Measurements from ENCODE around the gene ABCA7. TPM values are rescaled to one million over a fixed set of nuclear protein-coding genes. Genes with fewer than 3 reads are reported as not detected.
A peak's percentile ranks its signal among the peaks of the same experiment; 100 is the strongest.

ABCA7 gene
- total RNA-seq, 2 experiments from 2014 or later = 114 to 118 TPM

GRCh38 chr19:1035998-1036621, 3.8 kb upstream of the ABCA7 start:
- Mint-ChIP-seq H3K9me3 (no peaks in the 10 kb centered on the region), H3K4me1 (ENCODE audit: low read depth) (peaks cover 63% of the 10 kb centered on the region), H3K27me3 (no peaks in the 10 kb centered on the region), H3K36me3 (ENCODE audit: low read depth) (peaks cover 77% of the 10 kb centered on the region), H3K4me3 (peak overlapping the region; percentile 50), H3K27ac (peak overlapping the region; percentile 92)
- ChIA-PET POLR2A (interaction anchor here (0.8 to 9.0 kb wide), 7 partner anchors 8 to 233 kb away, joined by 3 to 203 read pairs (median 90); partner anchors contain the start of genes ARHGAP45, CIRBP, CNN2 and RNU6-2), CTCF (interaction anchor here (1.0 kb wide), 1 partner anchor 15 kb away, joined by 5 read pairs; the partner anchor contains the start of gene RNU6-2)
- Histone ChIP-seq H3K27me3 (ENCODE audit: control insufficient read depth in 1 of 2, insufficient read depth in 2 of 2, low read length in 2 of 2) (no peaks in the 10 kb centered on the region), H3K4me3 (ENCODE audit: low read length) (no peak overlapping the region), H3K9me3 (ENCODE audit: control insufficient read depth in 1 of 2, insufficient read depth in 1 of 2, low read length in 2 of 2) (no peaks in the 10 kb centered on the region), H3K4me1 (ENCODE audit: insufficient read depth, low read length) (peaks cover 82% of the 10 kb centered on the region), H3K36me3 (ENCODE audit: insufficient read depth, low read length) (peaks cover 48% of the 10 kb centered on the region), H3K27ac (ENCODE audit: low read depth in 1 of 2, low read length in 2 of 2) (peak overlapping the region in 1 of 2 donors; percentile 21)
- TF ChIP-seq, protein P1, sequence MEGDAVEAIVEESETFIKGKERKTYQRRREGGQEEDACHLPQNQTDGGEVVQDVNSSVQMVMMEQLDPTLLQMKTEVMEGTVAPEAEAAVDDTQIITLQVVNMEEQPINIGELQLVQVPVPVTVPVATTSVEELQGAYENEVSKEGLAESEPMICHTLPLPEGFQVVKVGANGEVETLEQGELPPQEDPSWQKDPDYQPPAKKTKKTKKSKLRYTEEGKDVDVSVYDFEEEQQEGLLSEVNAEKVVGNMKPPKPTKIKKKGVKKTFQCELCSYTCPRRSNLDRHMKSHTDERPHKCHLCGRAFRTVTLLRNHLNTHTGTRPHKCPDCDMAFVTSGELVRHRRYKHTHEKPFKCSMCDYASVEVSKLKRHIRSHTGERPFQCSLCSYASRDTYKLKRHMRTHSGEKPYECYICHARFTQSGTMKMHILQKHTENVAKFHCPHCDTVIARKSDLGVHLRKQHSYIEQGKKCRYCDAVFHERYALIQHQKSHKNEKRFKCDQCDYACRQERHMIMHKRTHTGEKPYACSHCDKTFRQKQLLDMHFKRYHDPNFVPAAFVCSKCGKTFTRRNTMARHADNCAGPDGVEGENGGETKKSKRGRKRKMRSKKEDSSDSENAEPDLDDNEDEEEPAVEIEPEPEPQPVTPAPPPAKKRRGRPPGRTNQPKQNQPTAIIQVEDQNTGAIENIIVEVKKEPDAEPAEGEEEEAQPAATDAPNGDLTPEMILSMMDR (IDR thresholded peaks at IDR 0.05) = no peak
- intact Hi-C loops (cut with DNase I, micrococcal nuclease) = no loop called here
- ATAC-seq (ENCODE audit: poor library complexity) = no peak
- peak in 4 of 14 experiments; percentile 33 to 70 (median 42) for DNase-seq

DNA sequence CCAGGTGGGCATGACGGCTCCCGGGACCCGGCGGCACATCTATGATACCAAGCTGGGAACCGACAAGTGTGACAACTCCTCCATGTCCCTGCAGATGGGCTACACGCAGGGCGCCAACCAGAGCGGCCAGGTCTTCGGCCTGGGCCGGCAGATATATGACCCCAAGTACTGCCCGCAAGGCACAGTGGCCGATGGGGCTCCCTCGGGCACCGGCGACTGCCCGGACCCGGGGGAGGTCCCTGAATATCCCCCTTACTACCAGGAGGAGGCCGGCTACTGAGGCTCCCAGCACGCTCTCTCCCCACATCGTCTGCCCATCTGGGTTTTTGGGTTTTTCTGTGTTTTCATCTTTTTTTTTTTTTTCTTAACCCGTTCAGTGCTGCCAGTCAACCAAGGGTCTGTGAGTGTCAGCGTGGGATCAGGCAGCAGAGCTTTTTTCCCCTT, 2.3 kb upstream of the ABCA7 start:
- Mint-ChIP-seq H3K27ac (peak overlapping the region; percentile 92), H3K4me1 (ENCODE audit: low read depth) (peaks cover 59% of the 10 kb centered on the region), H3K9me3 (no peaks in the 10 kb centered on the region), H3K4me3 (peak overlapping the region; percentile 100), H3K36me3 (ENCODE audit: low read depth) (peaks cover 72% of the 10 kb centered on the region), H3K27me3 (no peaks in the 10 kb centered on the region)
- no peaks in the 10 kb centered on the region for H3K9me3 ChIP-seq (ENCODE audit: control insufficient read depth in 1 of 2, insufficient read depth in 1 of 2, low read length in 2 of 2)
- intact Hi-C loops (cut with DNase I, micrococcal nuclease) = loop anchor here in 1 of 2 experiments (2.0 kb wide), 1 partner anchor 31 kb away; no protein-coding TSS in a partner anchor
- H3K27me3 ChIP-seq (ENCODE audit: control insufficient read depth in 1 of 2, insufficient read depth in 2 of 2, low read length in 2 of 2) = no peaks in the 10 kb centered on the region
- H3K4me3 ChIP-seq (ENCODE audit: low read length) = peak overlapping the region; percentile 22
- H3K4me1 ChIP-seq (ENCODE audit: insufficient read depth, low read length) = peaks cover 82% of the 10 kb centered on the region
- TF ChIP-seq, protein P1 (IDR thresholded peaks at IDR 0.05) = no peak
- ChIA-PET POLR2A (interaction anchor here (0.7 to 9.0 kb wide), 9 partner anchors 9 to 237 kb away, joined by 3 to 203 read pairs (median 48); partner anchors contain the start of genes ARHGAP45, CIRBP, CNN2 and FAM174C), CTCF (interaction anchor here (1.0 to 3.6 kb wide), 4 partner anchors 9 to 27 kb away, joined by 3 to 20 read pairs (median 4); partner anchors contain the start of genes RNU6-2 and TMEM259)
- peak overlapping the region; percentile 59 to 60 for H3K27ac ChIP-seq (ENCODE audit: low read depth in 1 of 2, low read length in 2 of 2)
- DNase-seq = peak in 1 of 14 experiments; percentile 8
- H3K36me3 ChIP-seq (ENCODE audit: insufficient read depth, low read length) = peaks cover 49% of the 10 kb centered on the region
- ATAC-seq (ENCODE audit: poor library complexity) = no peak

- Mint-ChIP-seq H3K36me3 (ENCODE audit: low read depth) (peaks cover 65% of the 10 kb centered on the region), H3K27me3 (no peaks in the 10 kb centered on the region), H3K9me3 (no peaks in the 10 kb centered on the region), H3K4me3 (peak overlapping the region; percentile 100), H3K4me1 (ENCODE audit: low read depth) (peaks cover 51% of the 10 kb centered on the region), H3K27ac (peak overlapping the region; percentile 92)
- Histone ChIP-seq H3K27ac (ENCODE audit: low read depth in 1 of 2, low read length in 2 of 2) (no peak overlapping the region), H3K4me3 (ENCODE audit: low read length) (peak overlapping the region; percentile 91), H3K27me3 (ENCODE audit: control insufficient read depth in 1 of 2, insufficient read depth in 2 of 2, low read length in 2 of 2) (no peaks in the 10 kb centered on the region), H3K36me3 (ENCODE audit: insufficient read depth, low read length) (peaks cover 53% of the 10 kb centered on the region), H3K4me1 (ENCODE audit: insufficient read depth, low read length) (peaks cover 81% of the 10 kb centered on the region), H3K9me3 (ENCODE audit: control insufficient read depth in 1 of 2, insufficient read depth in 1 of 2, low read length in 2 of 2) (no peaks in the 10 kb centered on the region)
- DNase-seq (peak in 3 of 14 experiments; percentile 46 to 60 (median 50)), ATAC-seq (ENCODE audit: poor library complexity) (no peak)
- ChIA-PET POLR2A (interaction anchor here (0.6 to 9.0 kb wide), 19 partner anchors 11 to 236 kb away, joined by 3 to 203 read pairs (median 5); partner anchors contain the start of genes ARHGAP45, CIRBP, CNN2 and FAM174C), CTCF (interaction anchor here (1.0 to 3.6 kb wide), 4 partner anchors 17 to 205 kb away, joined by 3 to 20 read pairs (median 4); partner anchors contain the start of genes RNU6-2 and TMEM259)
- intact Hi-C loops (cut with DNase I, micrococcal nuclease) = loop anchor here (1.0 to 2.0 kb wide), 2 partner anchors 18 to 30 kb away; partner anchors contain the start of genes RNU6-2 (in 1 of the 2) and TMEM259 (in 1 of the 2)
- TF ChIP-seq, protein P1 (IDR thresholded peaks at IDR 0.05) = no peak
These were observed 795 bp upstream of the ABCA7 start for GRCh38 chr19:1038978-1039645.

Measured in CD4-positive, alpha-beta T cell (primary cell).